PFSK-1 (cell line): ENCODE measurements around the gene ERC1.

Experiments
- FOXP2 ChIP-seq: optimal IDR thresholded peaks from 2 replicates; pipeline ENCODE3; 2011; ENCODE audit warnings: borderline replicate concordance, control low read depth, inconsistent platforms; ENCODE audit not compliant: insufficient read depth; ENCODE audit errors: extremely low read length, extremely low read depth
- POLR2AphosphoS5 ChIP-seq: IDR thresholded peaks from 2 replicates; pipeline ENCODE4 v1.6.1; 2012; ENCODE audit warnings: low read depth, mild to moderate bottlenecking, control low read depth, low read length, moderate library complexity
- REST ChIP-seq, 2 experiments: IDR thresholded peaks; 2 replicates each; pipeline versions ENCODE4 v1.6.1 to v1.8.0; 2011 to 2012; ENCODE audit warnings: low read depth in 2 of 2, low read length in 2 of 2, control low read depth in 1 of 2, inconsistent platforms in 1 of 2, mild to moderate bottlenecking in 1 of 2, moderate library complexity in 1 of 2; ENCODE audit not compliant: insufficient read depth in 1 of 2
- SIN3A ChIP-seq: IDR thresholded peaks from 2 replicates; pipeline ENCODE4 v1.6.1; 2012; ENCODE audit warnings: mild to moderate bottlenecking, low read length, moderate library complexity, borderline replicate concordance; ENCODE audit not compliant: insufficient read depth
- TAF1 ChIP-seq: IDR thresholded peaks from 2 replicates; pipeline ENCODE4 v1.6.1; 2012; ENCODE audit warnings: low read length, control low read depth, borderline replicate concordance; ENCODE audit not compliant: insufficient read depth

Gene ERC1

GRCh38 chr12:1380171-1380851 is 389.3 kb downstream of the ERC1 start:
- no peak for TF ChIP-seq FOXP2
- no peak for TF ChIP-seq TAF1
- no peak for TF ChIP-seq REST (IDR thresholded peaks at IDR 0.05; ENCODE audit: insufficient read depth in 1 of 2, low read depth in 2 of 2, low read length in 2 of 2)
- no peak for TF ChIP-seq SIN3A
- TF ChIP-seq POLR2AphosphoS5: no peak

GRCh38 chr12:1382151-1382550 is 391.1 kb downstream of the ERC1 start:
- no peak for TF ChIP-seq FOXP2
- TF ChIP-seq SIN3A: no peak
- TF ChIP-seq POLR2AphosphoS5: no peak
- TF ChIP-seq REST (IDR thresholded peaks at IDR 0.05; ENCODE audit: insufficient read depth in 1 of 2, low read depth in 2 of 2, low read length in 2 of 2): no peak
- TF ChIP-seq TAF1: no peak

- no peak for TF ChIP-seq TAF1
- no peak for TF ChIP-seq FOXP2
- TF ChIP-seq SIN3A: no peak
- TF ChIP-seq POLR2AphosphoS5: no peak
- no peak for TF ChIP-seq REST (IDR thresholded peaks at IDR 0.05; ENCODE audit: insufficient read depth in 1 of 2, low read depth in 2 of 2, low read length in 2 of 2)
Observed at GRCh38 chr12:1382826-1383225, 391.8 kb downstream of the ERC1 start.

GRCh38 chr12:1383758-1384157 is 392.7 kb downstream of the ERC1 start:
- TF ChIP-seq TAF1 (no peak), REST (IDR thresholded peaks at IDR 0.05; ENCODE audit: insufficient read depth in 1 of 2, low read depth in 2 of 2, low read length in 2 of 2) (no peak), SIN3A (no peak), FOXP2 (no peak), POLR2AphosphoS5 (no peak)

- no peak for TF ChIP-seq FOXP2
- TF ChIP-seq REST (IDR thresholded peaks at IDR 0.05; ENCODE audit: insufficient read depth in 1 of 2, low read depth in 2 of 2, low read length in 2 of 2): no peak
- no peak for TF ChIP-seq SIN3A
- no peak for TF ChIP-seq TAF1
- no peak for TF ChIP-seq POLR2AphosphoS5
Observed at GRCh38 chr12:1384910-1385309, 393.9 kb downstream of the ERC1 start.
